Measurements from ENCODE around the gene GPHN.

DNA sequence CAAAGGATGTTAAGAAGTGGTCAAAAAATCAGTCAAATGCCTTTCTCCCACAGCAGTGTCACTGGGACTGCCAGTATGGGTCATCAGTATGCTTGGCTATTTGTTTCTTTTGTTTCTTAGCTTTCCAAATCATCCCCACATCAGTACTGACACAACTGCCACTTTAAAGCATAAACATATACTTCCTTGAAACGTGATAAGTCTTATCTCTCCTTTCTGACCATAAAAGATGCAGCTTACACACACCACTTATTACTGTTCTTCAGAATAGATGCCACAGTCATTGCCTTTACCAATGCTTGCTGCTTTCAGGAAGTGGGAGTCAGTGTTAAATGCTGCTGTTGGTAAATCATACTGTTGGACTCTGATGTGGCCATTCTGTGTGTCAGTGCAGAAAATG is 662.7 kb downstream of the GPHN start:
- TF ChIP-seq POLR2A (IDR thresholded peaks at IDR 0.05): no peak
- TF ChIP-seq, protein P1, sequence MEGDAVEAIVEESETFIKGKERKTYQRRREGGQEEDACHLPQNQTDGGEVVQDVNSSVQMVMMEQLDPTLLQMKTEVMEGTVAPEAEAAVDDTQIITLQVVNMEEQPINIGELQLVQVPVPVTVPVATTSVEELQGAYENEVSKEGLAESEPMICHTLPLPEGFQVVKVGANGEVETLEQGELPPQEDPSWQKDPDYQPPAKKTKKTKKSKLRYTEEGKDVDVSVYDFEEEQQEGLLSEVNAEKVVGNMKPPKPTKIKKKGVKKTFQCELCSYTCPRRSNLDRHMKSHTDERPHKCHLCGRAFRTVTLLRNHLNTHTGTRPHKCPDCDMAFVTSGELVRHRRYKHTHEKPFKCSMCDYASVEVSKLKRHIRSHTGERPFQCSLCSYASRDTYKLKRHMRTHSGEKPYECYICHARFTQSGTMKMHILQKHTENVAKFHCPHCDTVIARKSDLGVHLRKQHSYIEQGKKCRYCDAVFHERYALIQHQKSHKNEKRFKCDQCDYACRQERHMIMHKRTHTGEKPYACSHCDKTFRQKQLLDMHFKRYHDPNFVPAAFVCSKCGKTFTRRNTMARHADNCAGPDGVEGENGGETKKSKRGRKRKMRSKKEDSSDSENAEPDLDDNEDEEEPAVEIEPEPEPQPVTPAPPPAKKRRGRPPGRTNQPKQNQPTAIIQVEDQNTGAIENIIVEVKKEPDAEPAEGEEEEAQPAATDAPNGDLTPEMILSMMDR (IDR thresholded peaks at IDR 0.05): no peak
